Measurements from ENCODE around the gene UBE2F.
"Not testable (repeated sequence)": the region's sequence is repeated elsewhere in the genome, so short reads cannot be mapped to it uniquely, and the experiment has no call there.

Gene UBE2F

DNA sequence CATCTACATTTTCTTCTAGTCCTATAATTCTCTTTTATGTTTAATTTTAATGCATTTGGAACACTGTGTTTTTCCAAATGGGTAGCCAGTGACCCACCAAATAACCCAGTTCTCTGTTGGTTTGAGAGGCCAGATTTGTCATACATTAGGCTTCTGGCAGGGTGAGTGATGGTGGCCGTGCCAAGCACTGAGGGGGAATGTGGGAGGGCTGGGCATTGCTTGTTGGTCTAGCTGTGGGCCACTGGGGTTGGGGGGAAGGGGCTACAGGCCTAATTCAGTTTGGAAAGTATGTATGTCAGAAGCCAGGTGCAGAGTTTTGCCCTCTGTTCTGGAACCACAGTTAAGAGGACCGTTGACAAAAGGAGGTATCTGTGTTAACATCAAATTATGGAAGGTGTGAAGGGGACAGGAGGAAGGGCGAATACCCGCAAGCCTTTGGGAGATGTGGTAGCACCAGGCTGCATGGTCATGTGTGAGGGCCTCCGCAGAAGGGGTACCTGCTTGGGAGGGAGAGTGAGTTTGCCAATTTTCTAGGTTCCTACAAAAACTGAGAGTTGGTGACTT, 55.9 kb downstream of the UBE2F start:
- no peak for DNase-seq

DNA sequence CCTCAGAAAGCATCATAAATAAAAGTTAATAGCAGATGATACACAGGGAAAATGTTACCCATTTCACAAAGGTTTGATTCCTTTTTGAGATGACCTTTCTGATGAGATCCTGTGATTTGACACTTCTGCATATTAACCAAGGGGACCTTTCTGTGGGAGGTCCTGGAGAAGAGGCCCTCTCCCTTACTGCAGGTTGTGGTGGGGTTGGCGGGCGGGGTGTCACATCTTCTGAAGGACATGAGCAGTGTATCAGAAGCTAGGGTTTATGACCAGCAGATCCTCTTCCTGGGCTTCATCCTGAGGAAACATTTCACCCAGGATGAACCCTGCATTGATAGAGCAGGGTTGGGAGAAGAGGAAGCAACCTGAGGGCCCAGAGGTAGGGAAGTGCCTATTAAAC, 56.8 kb downstream of the UBE2F start:
- no peak for DNase-seq

DNA sequence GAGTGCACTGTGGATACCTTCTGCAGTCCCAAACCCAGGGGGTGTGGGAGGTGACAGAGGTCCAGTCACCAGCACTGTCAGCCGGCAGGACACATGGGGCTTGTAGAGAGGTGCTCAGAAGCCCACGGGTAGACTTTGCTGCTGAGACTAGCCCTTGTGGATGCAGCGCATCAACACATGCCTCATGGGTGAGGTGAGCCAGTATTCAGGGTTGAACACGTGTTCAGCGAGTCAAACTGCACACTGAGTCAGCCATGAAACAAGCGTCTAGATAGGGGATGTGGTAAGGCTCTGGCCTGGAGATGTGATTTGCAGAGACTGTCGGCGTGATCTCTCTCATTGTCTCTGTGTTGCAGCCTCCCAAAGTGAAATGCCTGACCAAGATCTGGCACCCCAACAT, 58.2 kb downstream of the UBE2F start:
- DNase-seq = no peak

DNA sequence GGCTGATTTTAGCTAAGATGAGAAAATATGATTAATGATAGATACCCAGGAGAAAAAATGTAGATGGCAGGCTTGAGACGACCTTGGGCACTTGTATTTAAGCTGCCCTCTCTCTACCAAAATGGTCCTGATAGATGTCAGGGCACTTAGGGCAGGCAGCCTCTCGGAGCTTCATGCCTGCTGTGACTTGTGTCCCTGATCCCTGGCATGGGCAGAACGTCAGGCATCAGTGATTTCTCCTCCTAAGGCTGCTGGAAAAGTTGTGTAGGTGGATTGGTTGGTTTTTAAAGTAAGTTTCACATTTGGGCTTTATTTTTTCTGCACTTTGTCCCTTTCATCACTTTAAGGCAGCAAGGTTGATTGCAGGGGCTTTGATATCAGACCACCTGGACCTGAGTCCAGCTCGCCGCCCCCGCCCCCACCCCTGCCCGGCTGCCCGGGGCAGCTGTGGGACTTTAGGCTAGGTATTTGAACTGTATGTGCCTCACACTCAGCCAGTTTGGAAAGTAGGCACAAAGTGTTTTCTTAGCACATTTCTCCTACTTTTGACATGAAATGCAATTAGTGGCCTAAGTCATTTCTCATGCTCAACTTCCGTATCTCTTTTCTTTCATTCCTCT, 59.0 kb downstream of the UBE2F start:
- DNase-seq = no peak

DNA sequence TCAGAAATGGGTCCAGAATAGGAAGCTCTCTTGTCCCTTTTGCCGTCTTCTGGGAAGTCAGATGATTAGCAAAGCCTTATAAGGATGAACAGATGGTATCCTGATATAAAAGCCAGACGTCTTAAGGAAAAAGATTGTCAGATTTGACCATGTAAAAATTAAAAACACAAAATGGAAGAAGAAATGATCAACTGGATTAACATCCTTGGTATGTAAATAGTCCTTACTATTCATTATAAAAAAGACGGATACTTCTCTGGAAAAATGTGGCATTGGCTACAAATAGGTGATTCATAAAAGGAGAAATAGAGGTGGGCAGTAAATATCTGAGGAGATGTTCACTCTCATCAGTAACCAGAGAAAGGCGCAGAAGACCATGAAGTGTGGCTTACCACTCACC, 60.2 kb downstream of the UBE2F start:
- DNase-seq = no peak

DNA sequence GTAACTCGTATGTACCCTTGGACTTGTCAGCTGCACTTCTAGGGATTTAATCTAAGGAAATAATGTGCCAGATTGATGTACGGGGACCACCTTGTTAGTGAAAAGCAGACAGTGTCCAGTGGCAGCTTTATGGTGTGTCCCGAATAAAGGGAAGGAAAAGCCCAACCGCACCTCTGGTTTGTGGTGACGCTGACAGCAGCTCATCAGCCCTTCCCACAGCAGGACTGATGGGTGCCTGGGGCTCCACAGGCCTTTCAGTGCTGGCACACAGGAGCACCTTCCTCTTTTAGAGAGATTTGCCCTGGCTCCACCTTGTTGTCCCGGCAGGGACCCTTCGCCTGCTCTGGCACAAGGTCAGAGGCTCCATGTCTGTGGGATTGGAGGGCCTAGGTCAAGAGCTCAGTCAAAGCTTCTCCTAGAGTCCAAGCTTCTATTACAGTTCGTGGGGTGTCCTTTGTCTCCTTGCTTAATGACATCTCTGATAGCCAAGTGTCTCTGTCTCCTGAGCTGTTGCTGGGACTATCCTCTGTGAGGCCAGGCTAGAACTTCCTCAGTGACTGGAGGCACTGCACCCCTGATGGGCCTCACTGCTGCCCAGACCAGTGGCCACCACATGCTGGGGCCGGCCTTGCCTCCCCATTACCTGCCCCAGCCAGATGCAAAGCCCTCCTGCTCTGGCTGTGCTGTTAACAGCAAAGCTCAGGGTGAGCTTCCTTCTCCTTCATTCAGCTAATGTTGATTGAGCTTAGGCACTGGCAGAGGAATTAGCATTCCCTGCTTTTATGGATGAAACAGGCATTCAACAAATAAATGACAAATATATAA, 61.0 kb downstream of the UBE2F start:
- no peak for DNase-seq

DNA sequence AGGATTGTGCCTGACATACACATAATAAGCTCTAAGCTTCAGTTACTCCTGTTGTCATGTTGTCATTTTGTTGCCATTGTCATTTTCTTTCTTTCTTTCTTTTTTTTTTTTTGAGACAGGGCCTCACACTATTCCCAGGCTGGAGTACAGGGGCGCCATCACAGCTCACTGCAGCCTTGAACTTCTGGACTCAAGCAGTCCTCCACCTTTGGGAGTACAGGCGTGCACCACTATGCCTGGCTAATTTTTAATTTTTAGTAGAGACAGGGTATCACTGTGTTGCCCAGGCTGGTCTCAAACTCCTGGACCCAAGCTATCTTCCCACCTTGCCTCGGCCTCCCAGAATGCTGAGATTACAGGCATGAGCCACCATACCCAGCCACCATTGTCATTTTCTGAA, 63.0 kb downstream of the UBE2F start:
- DNase-seq = no peak

DNA sequence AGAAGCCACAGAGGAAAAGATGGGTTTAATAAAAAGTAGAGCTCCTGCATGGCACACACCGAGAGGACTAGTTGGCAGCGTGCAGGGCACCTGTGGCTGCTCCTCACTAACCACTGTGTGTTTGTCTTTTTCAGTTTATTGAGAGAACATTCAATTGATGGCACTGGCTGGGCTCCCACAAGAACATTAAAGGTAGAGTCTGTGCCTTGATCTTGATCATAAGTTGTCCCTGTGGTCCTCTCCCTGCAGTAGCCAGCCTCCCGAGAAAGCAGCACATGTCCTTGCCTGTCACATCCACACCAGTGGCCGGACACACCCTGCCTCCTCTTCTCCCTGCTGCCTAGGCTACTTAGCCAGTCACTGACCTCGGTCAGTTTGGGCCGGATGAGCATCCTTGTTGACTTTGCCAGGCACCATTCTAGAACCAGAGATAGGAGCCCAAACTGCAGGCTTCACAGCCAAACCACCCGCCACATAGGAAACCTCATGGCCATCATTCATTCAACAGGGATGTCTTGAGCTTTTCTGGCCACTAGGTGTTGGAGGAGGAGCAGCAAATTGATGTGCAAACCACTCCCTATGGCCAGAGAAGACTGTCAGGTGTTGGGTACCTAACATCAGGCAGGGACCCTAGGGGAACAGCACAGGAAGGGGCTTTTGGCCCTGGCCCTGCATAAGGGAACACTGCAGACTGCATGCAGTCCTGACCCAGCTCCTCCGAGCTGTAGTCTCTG, 63.8 kb downstream of the UBE2F start:
- DNase-seq = no peak

DNA sequence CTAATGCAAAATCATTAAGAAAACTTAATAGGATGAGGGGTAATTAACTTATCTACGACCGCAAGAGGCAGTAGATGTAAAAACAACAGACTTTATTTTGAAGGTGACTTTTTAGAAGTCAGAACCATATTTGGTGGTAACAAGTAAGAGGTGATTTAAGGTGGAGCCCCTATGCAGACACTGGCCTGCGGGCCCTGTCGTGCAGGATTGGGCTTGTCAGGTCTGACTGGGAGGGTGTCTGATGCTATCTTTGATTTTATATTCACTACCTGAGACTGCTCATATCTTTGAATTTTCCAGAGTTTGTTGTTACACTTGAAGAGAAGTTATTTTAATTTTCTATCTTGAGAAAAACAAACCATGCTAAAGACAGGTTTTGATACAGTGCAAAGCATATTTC, 64.9 kb downstream of the UBE2F start:
- no peak for DNase-seq

DNA sequence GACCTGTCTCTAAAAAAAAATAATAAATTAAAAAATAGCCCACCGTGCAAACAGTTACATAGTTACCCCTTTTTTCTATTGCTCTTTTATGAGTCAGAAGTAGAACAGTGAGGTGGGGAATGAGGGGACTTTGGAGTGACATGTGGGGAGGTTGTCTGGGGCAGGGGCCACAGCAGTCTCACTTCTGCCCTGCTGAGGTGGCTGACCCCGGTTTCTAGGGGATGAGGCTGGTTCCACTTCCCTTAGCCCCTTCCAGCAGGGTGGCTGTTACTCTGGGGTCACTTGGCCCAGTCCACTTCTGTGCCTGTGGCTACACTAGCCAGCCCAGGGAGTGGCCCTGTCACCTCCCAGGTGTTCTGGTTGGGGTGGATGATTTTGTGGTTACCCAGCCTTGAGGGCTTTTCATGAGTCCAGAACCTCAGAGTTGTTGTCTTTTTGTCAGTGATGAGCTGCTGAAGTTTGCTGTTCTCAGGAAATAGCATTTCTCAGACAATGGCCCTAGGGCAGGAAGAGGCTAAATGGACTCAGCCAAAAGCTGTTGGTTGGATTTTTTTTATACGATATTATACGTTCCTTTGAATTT, 66.0 kb downstream of the UBE2F start:
- DNase-seq = no peak

DNA sequence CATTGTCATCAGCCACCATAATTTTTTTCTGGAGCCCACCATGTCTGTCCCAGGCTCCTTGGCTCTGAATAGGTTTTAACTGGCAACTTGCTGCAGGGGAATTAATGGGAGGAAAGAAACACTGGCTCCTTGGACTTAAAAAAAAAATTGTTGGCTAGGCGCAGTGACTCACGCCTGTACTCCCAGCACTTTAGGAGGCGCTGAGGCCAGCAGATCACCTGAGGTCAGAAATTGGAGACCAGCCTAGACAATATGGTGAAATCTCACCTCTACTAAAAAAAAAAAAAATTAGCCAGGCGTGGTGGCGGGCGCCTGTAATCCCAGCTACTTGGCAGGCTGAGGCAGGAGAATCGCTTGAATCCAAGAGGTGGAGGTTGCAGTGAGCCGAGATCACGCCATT, 67.2 kb downstream of the UBE2F start:
- DNase-seq = not testable (repeated sequence)

DNA sequence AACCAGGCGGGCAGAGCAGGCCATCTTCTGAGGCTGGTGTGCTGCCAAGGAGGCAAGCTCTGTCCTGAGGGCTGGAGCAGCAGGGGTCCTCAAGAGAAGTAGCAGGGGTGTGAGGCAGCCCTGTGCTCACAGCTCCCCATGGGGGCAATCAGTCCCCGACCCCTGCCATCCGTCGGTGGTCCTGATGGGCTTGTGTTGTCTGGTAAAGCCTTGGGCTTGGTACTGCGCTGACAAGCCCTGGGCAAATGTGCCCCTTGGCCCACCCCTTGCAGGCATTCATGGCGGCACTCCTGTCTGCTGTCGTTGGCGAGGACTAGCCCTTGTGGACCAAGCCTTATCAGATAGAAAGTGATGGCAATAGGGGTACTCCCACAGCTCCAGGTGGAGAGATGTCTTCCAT, 71.4 kb downstream of the UBE2F start:
- no peak for DNase-seq

DNA sequence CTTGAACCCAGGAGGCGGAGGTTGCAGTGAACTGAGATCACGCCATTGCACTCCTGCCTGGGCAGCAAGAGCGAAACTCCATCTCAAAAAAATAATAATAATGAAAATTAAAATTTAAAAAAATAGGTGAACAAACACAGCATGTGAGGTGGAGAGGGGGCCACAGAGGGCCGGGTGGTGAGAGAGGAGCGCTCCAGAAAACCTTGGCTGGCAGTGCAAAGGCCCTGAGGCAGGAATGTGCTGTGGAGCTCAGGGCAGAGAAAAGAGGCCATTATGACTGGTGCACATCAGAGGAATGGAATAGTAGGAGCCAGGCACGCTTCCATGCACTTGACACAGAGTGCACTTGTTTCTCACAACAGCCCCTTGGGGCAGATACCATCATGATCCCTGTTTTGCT, 72.3 kb downstream of the UBE2F start:
- no peak for DNase-seq

DNA sequence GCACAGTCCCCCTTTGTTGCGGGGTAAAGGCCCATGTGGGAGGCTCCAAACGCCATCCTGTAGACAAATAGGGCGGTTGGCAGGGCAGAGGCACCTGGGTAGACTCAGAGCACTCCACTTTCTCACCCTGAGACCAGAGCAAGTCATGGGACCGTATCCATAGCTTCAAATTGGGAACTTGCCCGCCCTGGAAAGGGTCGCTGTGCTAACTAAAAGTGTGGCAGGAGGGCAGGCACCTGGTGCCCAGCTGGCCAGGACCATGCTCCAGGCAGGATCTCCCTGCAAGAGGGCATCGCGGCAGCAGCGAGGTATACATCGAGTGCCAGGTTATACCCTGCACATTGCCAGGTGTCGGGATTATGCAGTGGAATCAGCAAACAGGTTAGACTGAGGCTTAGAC, 73.2 kb downstream of the UBE2F start:
- no peak for DNase-seq

DNA sequence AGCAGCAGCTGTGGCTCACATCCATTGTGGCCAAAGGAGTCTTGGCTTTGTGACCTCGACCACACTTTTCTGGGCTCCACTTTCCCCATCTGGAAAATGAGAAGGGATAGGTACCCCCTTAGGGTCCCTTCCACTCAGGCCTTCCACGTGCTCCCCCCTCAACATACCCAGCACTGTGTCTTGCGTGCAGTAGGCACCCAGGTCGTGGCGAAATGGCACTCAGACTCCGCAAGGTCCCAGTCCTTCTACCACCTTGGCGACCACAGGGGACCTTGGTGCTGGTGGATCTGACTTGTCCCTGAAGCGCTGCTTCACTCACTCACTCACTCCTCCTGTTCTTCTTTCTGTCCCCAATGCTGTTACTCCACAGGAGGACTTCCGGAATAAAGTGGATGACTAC, 74.1 kb downstream of the UBE2F start:
- no peak for DNase-seq

DNA sequence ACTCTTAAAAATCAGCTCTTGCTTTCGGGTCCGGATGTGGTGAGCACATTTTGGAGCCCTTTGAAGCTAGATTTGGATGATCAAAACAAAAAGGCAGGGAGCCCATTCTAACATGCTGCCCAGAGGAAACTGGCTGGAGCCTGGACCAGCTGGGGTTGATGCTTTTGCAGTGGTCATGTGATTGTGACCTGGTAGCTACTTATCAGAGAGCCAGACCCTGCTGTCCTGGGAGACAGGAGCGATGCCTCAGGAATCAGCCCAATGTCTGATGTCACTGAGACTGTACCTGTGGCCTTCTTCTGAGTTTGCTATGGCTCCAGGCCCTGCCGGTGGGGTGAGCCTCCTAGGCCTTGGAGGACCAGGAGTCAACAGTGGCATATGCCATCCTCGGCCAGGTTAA, 75.3 kb downstream of the UBE2F start:
- DNase-seq = no peak

DNA sequence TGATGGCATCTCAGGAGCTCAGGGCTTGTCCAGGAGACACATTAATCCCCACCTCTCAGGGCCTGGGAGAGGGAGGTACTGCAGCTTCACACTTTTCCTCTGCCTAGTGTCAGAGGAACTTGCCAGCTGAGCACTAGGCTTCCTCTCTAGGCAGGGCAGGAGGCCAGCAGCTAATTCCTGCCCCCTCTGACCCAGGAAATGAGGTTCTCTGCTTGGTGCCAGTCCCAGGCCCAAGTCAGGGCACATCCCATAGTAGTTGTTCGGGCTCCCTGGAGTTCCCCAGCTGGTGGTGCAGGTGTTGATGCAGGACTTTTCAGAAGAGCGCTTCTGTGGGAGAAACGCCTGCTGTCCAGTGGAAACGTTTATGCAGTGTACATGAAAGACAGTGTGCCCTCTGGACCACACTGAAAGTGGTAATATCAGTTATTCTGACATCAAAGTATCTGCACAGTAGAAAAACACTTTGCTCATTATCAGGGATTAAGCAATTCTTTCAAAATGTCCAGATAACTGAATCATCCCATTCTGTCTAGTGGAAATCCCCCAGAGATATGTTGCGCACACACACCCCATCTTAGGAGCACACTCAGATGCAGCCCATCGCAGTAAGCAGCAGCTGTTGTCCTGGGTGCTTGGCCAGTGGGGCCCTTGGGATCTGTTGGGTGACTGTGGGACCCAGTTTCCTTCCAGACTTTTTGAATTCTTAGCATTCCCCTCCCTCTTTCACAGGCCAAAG, 76.2 kb downstream of the UBE2F start:
- no peak for DNase-seq

DNA sequence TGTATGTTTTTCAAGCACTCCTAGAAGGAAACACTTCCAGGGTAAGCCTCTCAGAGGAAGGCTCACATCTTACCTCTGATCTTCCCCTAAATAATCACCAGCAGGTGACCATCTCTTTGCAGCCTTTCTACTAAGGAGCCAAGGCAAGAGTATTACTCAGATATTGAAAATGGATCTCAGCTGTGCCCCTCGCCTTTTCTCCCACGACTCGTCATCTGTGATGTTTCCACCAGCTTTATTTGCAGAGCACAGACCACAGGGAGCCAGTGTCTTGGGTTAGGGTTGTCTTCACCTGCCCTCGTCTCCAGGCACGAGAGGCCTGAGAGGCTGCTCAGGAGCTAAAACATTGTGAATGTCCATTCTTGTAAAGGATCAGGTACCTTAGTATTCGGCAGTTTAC, 77.0 kb downstream of the UBE2F start:
- no peak for DNase-seq

DNA sequence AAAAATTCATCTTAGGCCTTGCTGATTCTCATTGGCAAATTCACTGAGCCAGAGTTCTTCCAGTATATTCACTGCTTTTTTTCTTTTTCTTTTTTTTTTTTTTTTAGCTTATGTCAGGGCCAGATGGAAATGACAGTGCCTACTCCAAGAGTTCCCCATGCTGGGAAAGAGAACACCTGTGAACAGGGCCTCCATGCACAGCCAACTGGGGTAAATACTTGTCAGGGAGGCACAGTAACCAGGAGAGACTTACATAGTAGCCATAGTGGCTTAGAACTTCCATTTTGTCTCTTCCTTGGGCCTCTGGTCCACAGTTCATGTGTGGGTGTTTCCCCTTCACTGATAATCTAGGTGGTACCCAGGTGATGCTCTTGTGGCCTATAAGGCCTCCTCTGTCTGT, 78.8 kb downstream of the UBE2F start:
- DNase-seq = no peak

DNA sequence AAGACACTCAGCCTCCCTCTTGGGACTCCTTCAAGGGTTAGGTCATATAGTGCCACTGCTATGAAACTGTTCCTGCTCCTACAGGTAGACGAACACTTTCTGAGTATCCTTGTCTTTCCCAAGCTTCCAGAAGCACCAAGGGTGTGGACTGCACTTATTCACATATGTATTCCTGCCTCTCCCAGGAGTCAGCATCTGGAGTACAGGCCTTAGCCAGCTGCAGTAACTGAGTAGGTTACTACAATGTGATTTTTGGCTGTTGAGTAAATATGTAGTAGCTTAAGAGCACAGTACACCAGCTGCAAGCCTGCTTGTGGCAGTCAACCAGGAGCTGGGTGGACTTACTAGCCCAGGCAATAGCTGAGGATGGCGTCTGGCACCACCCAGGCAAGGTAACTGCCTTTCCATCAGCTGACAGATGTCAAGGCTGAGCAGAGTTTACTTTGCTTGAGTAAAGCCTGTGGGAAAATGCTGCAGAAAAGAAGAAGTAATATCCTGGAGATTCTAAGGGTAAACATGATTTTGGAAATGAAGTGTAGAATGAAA, 80.0 kb downstream of the UBE2F start:
- no peak for DNase-seq

DNA sequence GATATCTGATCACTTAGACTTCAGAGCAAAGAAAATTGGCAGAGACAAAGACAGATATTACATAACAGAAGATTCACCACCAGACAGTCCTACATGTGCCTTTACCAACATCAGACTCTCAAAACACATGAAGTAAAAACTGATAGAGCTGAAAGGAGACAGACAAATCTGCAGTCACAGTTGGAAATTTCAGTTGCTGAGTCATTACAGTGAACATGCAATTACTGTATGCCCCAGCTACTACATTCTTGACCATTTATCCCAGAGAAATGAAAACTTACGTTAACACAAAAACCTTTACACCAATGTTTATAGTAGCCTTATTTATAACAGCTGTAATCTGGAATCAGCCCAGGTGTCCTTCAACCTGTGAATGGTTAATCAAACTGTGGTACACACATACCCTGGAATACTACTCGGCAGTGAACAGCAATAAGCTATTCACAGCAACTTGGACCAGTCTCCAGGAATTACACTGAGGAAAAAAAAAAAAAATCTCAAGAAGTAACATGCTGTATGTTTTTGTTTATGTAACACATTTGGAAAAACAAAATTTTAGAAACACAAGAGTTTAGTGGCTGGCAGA, 86.5 kb downstream of the UBE2F start:
- DNase-seq = no peak

DNA sequence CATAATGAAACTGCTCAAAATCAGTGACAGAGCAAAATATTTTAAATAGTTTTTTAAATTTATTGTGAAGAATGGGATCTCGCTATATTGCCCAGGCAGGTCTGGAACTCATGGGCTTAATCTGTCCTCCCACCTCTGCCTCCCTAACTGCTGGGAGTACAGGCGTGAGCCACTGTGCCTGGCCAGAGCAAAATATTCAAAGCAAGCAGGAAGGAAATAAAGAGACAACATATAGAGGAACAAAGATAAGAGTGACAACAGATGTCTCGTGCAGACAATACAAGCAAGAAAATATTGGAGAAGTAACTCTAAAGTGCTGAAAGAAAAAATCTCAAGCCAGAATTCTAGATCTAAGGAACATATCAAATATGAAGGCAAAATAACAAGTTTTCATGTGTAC, 89.0 kb downstream of the UBE2F start:
- DNase-seq = no peak

Data from activated naive CD4-positive, alpha-beta T cell (primary cell).